A549 treated with AZD9567 at 1 μM for 4 hours (cell line): ENCODE results near the gene ZNF479. TPM values are rescaled to one million over a fixed set of nuclear protein-coding genes. Genes with fewer than 3 reads are reported as not detected.

Experiments used
- total RNA-seq: library from RNA; stranded (reverse); fragments of 200-300 nt; extraction: Qiagen RNA extraction; gene quantifications from 5 replicates; pipeline ENCODE4 v1.2.3, GENCODE V29; 2022; ENCODE audit not compliant: insufficient read depth

Gene ZNF479
- total RNA-seq, result not detected in 5 replicates

DNA sequence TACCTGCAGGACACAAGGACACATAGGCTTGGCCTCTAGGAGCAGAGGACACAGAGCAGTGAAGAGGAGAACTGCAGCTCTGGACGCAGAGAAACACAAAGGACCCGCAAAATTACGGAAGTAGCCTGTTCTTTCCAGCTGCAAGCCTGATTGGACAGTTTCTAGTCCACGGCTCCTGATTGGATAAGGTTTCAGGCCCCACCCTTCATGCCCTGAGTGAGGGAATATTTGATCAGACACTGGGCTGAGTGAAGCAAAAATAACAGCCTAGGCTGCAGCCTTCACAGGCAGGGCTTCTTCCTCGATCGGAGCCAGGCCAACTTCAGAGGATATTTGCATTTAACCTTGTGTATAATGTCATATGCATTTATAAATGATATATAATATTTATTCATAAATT, at the start of gene ZNF479:
ZNF479 (minus strand) TSS at position 101 of the 400 bp plus-strand sequence. CDS start 112 bp downstream, outside the sequence.

